WTC11 (cell line): Measurements from ENCODE around the gene GDI1. TPM values are rescaled to one million over a fixed set of nuclear protein-coding genes. Genes with fewer than 3 reads are reported as not detected.

ENCODE experiments used
- ATAC-seq: fragments of 200-7000 bp; cut with Tn5 transposase; 2 replicates; pipeline ENCODE4 v1.10.0; 2021; ENCODE audit warnings: mild to moderate bottlenecking, moderate library complexity
- CTCF ChIA-PET: fragments of 300-600 bp; sonication (Branson Sonifier 250); formaldehyde crosslinking; loops from one replicate; lab custom pipeline; 2021; ENCODE audit warnings: antibody characterized with exemption; lab: Charles Lee
- POLR2A ChIA-PET: fragments of 350-600 bp; sonication (Branson Sonifier 250); formaldehyde crosslinking; loops from one replicate; lab custom pipeline; 2021; ENCODE audit warnings: antibody characterized with exemption; lab: Charles Lee
- DNase-seq: peaks from one replicate; pipeline ENCODE4 v3.0.0; 2021; ENCODE audit warnings: low spot score
- H3K27ac Mint-ChIP-seq: 2 replicates; pipeline ENCODE4 v1.8.0; 2021; ENCODE audit warnings: mixed read lengths
- H3K27me3 Mint-ChIP-seq: 2 replicates; pipeline ENCODE4 v1.8.0; 2021; ENCODE audit warnings: low read depth, mild to moderate bottlenecking, moderate library complexity, mixed read lengths
- H3K36me3 Mint-ChIP-seq: 2 replicates; pipeline ENCODE4 v1.8.0; 2021; ENCODE audit warnings: mixed read lengths
- H3K4me1 Mint-ChIP-seq: 2 replicates; pipeline ENCODE4 v1.8.0; 2022; ENCODE audit warnings: mixed read lengths
- H3K4me3 Mint-ChIP-seq: 2 replicates; pipeline ENCODE4 v1.8.0; 2021; ENCODE audit warnings: mild to moderate bottlenecking, moderate library complexity, mixed read lengths
- H3K9me3 Mint-ChIP-seq: 2 replicates; pipeline ENCODE4 v1.8.0; 2021; ENCODE audit warnings: mixed read lengths
- AFF4 ChIP-seq: sonication (generic); formaldehyde crosslinking; IDR thresholded peaks from 2 replicates; pipeline ENCODE4 v1.8.1; 2023; ENCODE audit warnings: mild to moderate bottlenecking, missing genetic modification reagents, borderline replicate concordance
- AR ChIP-seq: fragments of 250-450 bp; sonication (Bioruptor Pico); IDR thresholded peaks from 2 replicates; pipeline ENCODE4 v1.9.0; 2021; ENCODE audit warnings: mild to moderate bottlenecking
- CREB1 ChIP-seq: sonication (generic); formaldehyde crosslinking; IDR thresholded peaks from 2 replicates; pipeline ENCODE4 v1.8.0; 2023; ENCODE audit warnings: mild to moderate bottlenecking, missing genetic modification reagents
- E2F1 ChIP-seq: sonication (generic); formaldehyde crosslinking; IDR thresholded peaks from 2 replicates; pipeline ENCODE4 v1.8.0; 2022; ENCODE audit warnings: mild to moderate bottlenecking, missing genetic modification reagents
- E2F4 ChIP-seq: sonication (generic); formaldehyde crosslinking; IDR thresholded peaks from 2 replicates; pipeline ENCODE4 v1.8.1; 2022; ENCODE audit warnings: low read depth, mild to moderate bottlenecking, moderate library complexity, missing genetic modification reagents, borderline replicate concordance
- FOXJ3 ChIP-seq: sonication (generic); formaldehyde crosslinking; IDR thresholded peaks from 2 replicates; pipeline ENCODE4 v1.9.0; 2021; ENCODE audit warnings: missing genetic modification reagents, mild to moderate bottlenecking, borderline replicate concordance
- FOXP4 ChIP-seq: sonication (generic); formaldehyde crosslinking; IDR thresholded peaks from 2 replicates; pipeline ENCODE4 v1.8.0; 2022; ENCODE audit warnings: mild to moderate bottlenecking, missing genetic modification reagents
- GRHL2 ChIP-seq: fragments of 250-450 bp; sonication (Bioruptor Pico); IDR thresholded peaks from 2 replicates; pipeline ENCODE4 v1.8.0; 2022; ENCODE audit warnings: mild to moderate bottlenecking, moderate library complexity; ENCODE audit not compliant: insufficient replicate concordance, severe bottlenecking
- HMGA2 ChIP-seq: fragments of 250-450 bp; sonication (Bioruptor Pico); IDR thresholded peaks from 2 replicates; pipeline ENCODE4 v1.4.0; 2021; ENCODE audit warnings: mild to moderate bottlenecking, moderate library complexity
- HMGXB4 ChIP-seq: sonication (generic); formaldehyde crosslinking; IDR thresholded peaks from 2 replicates; pipeline ENCODE4 v1.8.1; 2023; ENCODE audit warnings: mild to moderate bottlenecking, moderate library complexity, missing genetic modification reagents
- IRF1 ChIP-seq: sonication (generic); formaldehyde crosslinking; IDR thresholded peaks from 2 replicates; pipeline ENCODE4 v1.8.0; 2023; ENCODE audit warnings: missing genetic modification reagents
- MLX ChIP-seq: sonication (generic); formaldehyde crosslinking; IDR thresholded peaks from 2 replicates; pipeline ENCODE4 v1.8.1; 2023; ENCODE audit warnings: mild to moderate bottlenecking, missing genetic modification reagents, moderate library complexity
- RELA ChIP-seq: sonication (generic); formaldehyde crosslinking; IDR thresholded peaks from 2 replicates; pipeline ENCODE4 v1.8.1; 2022; ENCODE audit warnings: missing genetic modification reagents, mild to moderate bottlenecking, borderline replicate concordance
- TCF7 ChIP-seq: sonication (generic); formaldehyde crosslinking; IDR thresholded peaks from 2 replicates; pipeline ENCODE4 v1.8.0; 2022; ENCODE audit warnings: mild to moderate bottlenecking, low read depth, missing genetic modification reagents, moderate library complexity
- ZNF219 ChIP-seq: sonication (generic); formaldehyde crosslinking; IDR thresholded peaks from 2 replicates; pipeline ENCODE4 v1.8.0; 2023; ENCODE audit warnings: missing genetic modification reagents, mild to moderate bottlenecking, borderline replicate concordance
- ZNF232 ChIP-seq: sonication (generic); formaldehyde crosslinking; IDR thresholded peaks from 2 replicates; pipeline ENCODE4 v1.8.0; 2022; ENCODE audit warnings: mild to moderate bottlenecking, missing genetic modification reagents
- ZNF317 ChIP-seq: sonication (generic); formaldehyde crosslinking; IDR thresholded peaks from 2 replicates; pipeline ENCODE4 v1.8.1; 2023; ENCODE audit warnings: low read depth, mild to moderate bottlenecking, moderate library complexity, missing genetic modification reagents, borderline replicate concordance
- ZNF396 ChIP-seq: fragments of 250-450 bp; sonication (Bioruptor Pico); IDR thresholded peaks from 2 replicates; pipeline ENCODE4 v1.8.0; 2021; ENCODE audit warnings: mild to moderate bottlenecking, moderate library complexity, borderline replicate concordance
- ZNF423 ChIP-seq: fragments of 250-450 bp; sonication (Bioruptor Pico); IDR thresholded peaks from 2 replicates; pipeline ENCODE4 v2.1.2; 2022; ENCODE audit warnings: mild to moderate bottlenecking, moderate library complexity
- total RNA-seq: library from RNA; stranded (reverse); gene quantifications from 3 replicates; pipeline ENCODE4 v1.2.3, GENCODE V29; 2021

The GDI1 gene
- total RNA-seq, 1 experiment from 2014 or later, result 108 TPM

- DNase-seq (no peak), ATAC-seq (no peak)
- Mint-ChIP-seq H3K27me3 (no peaks in the 10 kb centered on the region), H3K4me1 (peaks cover 17% of the 10 kb centered on the region), H3K9me3 (no peaks in the 10 kb centered on the region), H3K36me3 (peaks cover 10% of the 10 kb centered on the region; the same call in 1 of the 2 replicates), H3K27ac (no peak overlapping the region), H3K4me3 (peak overlapping the region; percentile 65)
- TF ChIP-seq AR (CRISPR knock-in tag) (no peak), HMGA2 (CRISPR knock-in tag) (no peak), ZNF232 (CRISPR knock-in tag) (no peak), FOXJ3 (CRISPR knock-in tag) (no peak), ZNF219 (CRISPR knock-in tag) (no peak), FOXP4 (CRISPR knock-in tag) (no peak), E2F4 (no peak), CREB1 (CRISPR knock-in tag) (no peak), ZNF396 (CRISPR knock-in tag) (no peak), IRF1 (CRISPR knock-in tag) (no peak), AFF4 (CRISPR knock-in tag) (no peak)
- POLR2A ChIA-PET, result interaction anchor here (1.0 kb wide), 1 partner anchor 32 kb away, joined by 3 read pairs; no protein-coding TSS in a partner anchor
- CTCF ChIA-PET, result no interaction called here
Observed at GRCh38 chrX:154429711-154430110, 7.2 kb upstream of the GDI1 start.

GRCh38 chrX:154430479-154430878 is 6.5 kb upstream of the GDI1 start:
- H3K4me1 Mint-ChIP-seq, result peaks cover 17% of the 10 kb centered on the region
- no peak for TF ChIP-seq ZNF219 (CRISPR knock-in tag)
- TF ChIP-seq TCF7 (CRISPR knock-in tag), result no peak
- TF ChIP-seq RELA (CRISPR knock-in tag), result no peak
- TF ChIP-seq HMGXB4, result no peak
- no peak for TF ChIP-seq GRHL2 (CRISPR knock-in tag)
- TF ChIP-seq ZNF317 (CRISPR knock-in tag), result no peak
- TF ChIP-seq E2F1 (CRISPR knock-in tag), result no peak
- TF ChIP-seq ZNF423 (CRISPR knock-in tag), result no peak
- no peak for TF ChIP-seq MLX (CRISPR knock-in tag)
- TF ChIP-seq, all 79 proteins: peak for 0
- ATAC-seq (no peak), DNase-seq (no peak)
- H3K27me3 Mint-ChIP-seq, result no peaks in the 10 kb centered on the region
- ChIA-PET POLR2A (no interaction called here), CTCF (no interaction called here)
- no peaks in the 10 kb centered on the region for H3K9me3 Mint-ChIP-seq
- H3K4me3 Mint-ChIP-seq, result peak overlapping the region; percentile 25
- peak overlapping the region; percentile 17; the same call in 1 of the 2 replicates for H3K27ac Mint-ChIP-seq
- peaks cover 10% of the 10 kb centered on the region; the same call in 1 of the 2 replicates for H3K36me3 Mint-ChIP-seq
